ENCODE data around the gene SRBD1.

GRCh38 chr2:45554742-45555140 is 56.3 kb downstream of the SRBD1 start:
- TF ChIP-seq POLR2AphosphoS5 (IDR thresholded peaks at IDR 0.05; ENCODE audit: low read depth, low read length) (no peak), TAF1 (IDR thresholded peaks at IDR 0.05; ENCODE audit: low read depth, low read length) (no peak), POLR2A (IDR thresholded peaks at IDR 0.05; ENCODE audit: low read depth, low read length) (no peak)
